ENCODE data around the gene NEK2.

Gene NEK2

DNA sequence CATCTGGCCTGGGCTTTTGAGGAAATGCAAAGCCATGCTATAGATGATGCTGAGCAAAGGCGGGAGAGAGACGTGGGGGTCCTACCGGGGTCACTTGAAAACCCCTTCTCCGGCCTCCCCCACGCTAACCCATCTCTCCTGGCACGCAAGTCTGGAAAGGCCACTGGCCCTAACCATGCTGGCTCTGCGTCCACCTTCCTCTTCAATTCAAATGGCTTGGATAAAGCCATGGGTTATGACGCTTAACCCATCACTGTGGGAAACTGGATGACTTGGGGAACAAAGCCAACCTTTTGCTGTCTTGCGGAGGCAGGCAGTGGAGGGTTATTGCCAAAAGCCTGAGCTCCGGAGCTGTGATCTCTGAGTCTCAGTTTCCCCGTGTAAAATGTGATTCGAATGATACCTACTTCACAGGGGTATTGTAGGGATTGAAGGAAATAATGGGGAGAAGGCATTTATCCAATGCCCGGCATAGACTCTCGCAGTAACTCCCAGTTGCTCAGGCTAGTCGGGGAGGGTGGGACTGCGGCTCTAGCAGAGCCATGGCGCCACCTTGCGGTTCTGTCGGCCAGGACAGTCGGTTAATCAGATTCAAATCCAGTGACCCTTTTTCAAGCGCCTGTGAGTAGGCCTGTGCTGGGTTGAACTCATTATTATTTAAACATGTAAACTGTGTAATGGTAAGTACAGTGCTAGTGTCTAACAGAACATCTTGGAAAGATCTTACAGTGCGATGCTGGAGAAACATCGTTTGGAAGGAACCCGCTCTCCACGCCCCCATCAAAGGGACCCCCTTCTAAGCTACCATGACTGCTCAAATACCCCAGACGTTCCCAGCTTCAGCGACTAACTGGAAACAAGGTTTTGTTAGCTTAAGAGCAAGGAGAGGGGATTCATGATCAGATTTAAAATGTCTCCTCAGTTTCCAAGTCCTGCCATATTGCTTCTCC is 20.3 kb downstream of the NEK2 start:
- DNase-seq: peak; percentile 92
- Histone ChIP-seq H3K36me3 (no peaks in the 10 kb centered on the region), H3K4me3 (ENCODE audit: low read depth, low read length) (no peak overlapping the region), H3K27me3 (no peaks in the 10 kb centered on the region), H3K4me1 (no peaks in the 10 kb centered on the region), H3K9me3 (no peaks in the 10 kb centered on the region)
- TF ChIP-seq, protein P1, sequence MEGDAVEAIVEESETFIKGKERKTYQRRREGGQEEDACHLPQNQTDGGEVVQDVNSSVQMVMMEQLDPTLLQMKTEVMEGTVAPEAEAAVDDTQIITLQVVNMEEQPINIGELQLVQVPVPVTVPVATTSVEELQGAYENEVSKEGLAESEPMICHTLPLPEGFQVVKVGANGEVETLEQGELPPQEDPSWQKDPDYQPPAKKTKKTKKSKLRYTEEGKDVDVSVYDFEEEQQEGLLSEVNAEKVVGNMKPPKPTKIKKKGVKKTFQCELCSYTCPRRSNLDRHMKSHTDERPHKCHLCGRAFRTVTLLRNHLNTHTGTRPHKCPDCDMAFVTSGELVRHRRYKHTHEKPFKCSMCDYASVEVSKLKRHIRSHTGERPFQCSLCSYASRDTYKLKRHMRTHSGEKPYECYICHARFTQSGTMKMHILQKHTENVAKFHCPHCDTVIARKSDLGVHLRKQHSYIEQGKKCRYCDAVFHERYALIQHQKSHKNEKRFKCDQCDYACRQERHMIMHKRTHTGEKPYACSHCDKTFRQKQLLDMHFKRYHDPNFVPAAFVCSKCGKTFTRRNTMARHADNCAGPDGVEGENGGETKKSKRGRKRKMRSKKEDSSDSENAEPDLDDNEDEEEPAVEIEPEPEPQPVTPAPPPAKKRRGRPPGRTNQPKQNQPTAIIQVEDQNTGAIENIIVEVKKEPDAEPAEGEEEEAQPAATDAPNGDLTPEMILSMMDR (IDR thresholded peaks at IDR 0.05; ENCODE audit: low read depth, low read length): peak; percentile 98

DNA sequence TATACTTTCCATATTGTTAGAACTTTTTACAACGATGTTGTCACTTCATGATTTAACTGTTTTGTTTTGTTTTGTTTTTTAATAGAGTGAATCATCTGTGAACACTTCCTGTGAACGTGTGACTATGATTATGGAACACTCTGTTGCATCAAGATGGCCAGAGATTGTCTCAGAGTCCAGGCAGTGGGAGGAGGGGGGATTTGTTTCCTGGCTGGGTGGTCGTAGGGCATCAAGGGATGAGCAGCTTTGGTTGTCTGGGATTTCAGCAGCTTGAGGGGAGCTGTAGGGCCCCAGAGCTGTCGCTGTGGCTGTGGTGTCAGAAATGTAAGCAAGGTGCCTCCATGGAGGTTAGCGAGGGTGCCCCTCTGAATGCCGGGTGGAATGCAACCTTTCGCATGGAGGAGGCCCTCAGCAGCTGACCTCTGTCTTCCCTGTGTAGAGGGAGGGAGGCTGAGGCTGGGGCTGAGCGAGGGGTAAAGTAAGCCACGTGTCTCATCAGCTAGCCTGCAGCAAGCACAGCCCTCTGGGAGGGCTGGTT is 21.4 kb downstream of the NEK2 start:
- H3K27me3 ChIP-seq: no peaks in the 10 kb centered on the region
- no peaks in the 10 kb centered on the region for H3K36me3 ChIP-seq
- H3K9me3 ChIP-seq: no peaks in the 10 kb centered on the region
- TF ChIP-seq, protein P1 (IDR thresholded peaks at IDR 0.05; ENCODE audit: low read depth, low read length): no peak
- H3K4me1 ChIP-seq: no peaks in the 10 kb centered on the region
- no peak overlapping the region for H3K4me3 ChIP-seq (ENCODE audit: low read depth, low read length)
- DNase-seq: no peak

DNA sequence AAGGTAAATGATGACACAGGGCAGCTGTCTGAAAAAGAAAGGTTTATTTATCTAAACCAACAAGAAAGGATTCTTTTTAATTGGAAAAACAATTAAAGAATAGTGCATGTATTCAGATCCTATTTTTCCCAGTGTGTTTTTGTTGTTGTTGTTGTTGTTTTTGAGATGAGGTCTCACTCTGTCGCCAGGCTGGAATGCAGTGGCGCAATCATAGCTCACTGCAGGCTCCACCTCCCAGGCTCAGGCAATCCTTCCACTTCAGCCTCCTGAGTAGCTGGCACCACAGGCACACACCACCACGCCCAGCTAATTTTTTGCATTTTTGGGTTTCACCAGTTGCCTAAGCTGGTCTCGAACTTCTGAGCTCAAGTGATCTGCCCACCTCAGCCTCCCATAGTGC is 22.1 kb downstream of the NEK2 start:
- no peaks in the 10 kb centered on the region for H3K27me3 ChIP-seq
- H3K4me1 ChIP-seq: no peaks in the 10 kb centered on the region; the same call in 1 of the 2 replicates
- H3K36me3 ChIP-seq: no peaks in the 10 kb centered on the region
- no peaks in the 10 kb centered on the region for H3K9me3 ChIP-seq
- no peak for DNase-seq
- H3K4me3 ChIP-seq (ENCODE audit: low read depth, low read length): no peak overlapping the region
- TF ChIP-seq, protein P1 (IDR thresholded peaks at IDR 0.05; ENCODE audit: low read depth, low read length): no peak

DNA sequence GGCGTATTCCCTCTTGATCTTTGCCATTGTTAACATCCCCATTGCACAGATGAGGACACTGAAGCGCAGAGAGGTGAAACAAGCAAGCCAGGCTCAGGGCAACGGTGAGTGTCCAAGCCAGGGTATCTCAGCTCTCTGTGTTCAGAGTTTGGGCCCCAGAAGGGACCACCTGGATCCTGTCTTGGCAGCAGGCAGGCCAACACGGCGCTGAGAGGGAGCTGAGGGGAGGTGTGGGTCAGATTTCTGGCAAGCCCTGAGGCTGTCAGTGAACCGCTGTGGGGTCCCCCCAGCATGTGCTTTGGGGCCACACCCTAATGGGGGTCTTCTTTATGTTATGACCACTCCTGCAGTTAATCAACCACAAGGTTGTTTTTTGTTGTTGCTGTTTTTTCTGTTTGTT is 23.1 kb downstream of the NEK2 start:
- TF ChIP-seq, protein P1 (IDR thresholded peaks at IDR 0.05; ENCODE audit: low read depth, low read length): no peak
- no peak overlapping the region for H3K4me3 ChIP-seq (ENCODE audit: low read depth, low read length)
- H3K4me1 ChIP-seq: no peaks in the 10 kb centered on the region; the same call in 1 of the 2 replicates
- H3K27me3 ChIP-seq: no peaks in the 10 kb centered on the region
- H3K36me3 ChIP-seq: no peaks in the 10 kb centered on the region
- no peak for DNase-seq
- no peaks in the 10 kb centered on the region for H3K9me3 ChIP-seq

DNA sequence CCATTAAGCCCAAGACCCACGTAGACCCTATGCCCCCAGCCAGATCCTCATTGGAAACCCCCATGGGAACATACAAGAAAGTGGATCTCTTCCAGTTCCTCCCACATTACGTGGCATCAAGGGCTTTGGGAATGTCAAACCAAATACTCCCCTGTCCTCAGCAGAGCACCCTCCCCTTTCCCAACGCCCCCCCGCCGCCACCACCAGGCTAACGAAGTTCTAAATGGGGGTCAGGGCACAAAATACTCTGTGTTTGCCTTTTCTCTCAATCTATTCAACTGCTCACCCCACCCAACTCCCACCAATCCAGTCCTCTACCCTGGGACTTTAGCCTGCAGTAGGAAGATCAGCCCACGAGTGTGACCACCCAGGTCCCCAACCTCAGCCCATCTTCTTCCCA is 24.5 kb downstream of the NEK2 start:
- no peak for DNase-seq
- TF ChIP-seq, protein P1 (IDR thresholded peaks at IDR 0.05; ENCODE audit: low read depth, low read length): no peak
- H3K4me1 ChIP-seq: no peaks in the 10 kb centered on the region; the same call in 1 of the 2 replicates
- H3K4me3 ChIP-seq (ENCODE audit: low read depth, low read length): no peak overlapping the region
- H3K36me3 ChIP-seq: no peaks in the 10 kb centered on the region
- no peaks in the 10 kb centered on the region for H3K9me3 ChIP-seq
- H3K27me3 ChIP-seq: no peaks in the 10 kb centered on the region

Measured in BE2C (cell line).